Activated B cell treated with CpG ODN at 0.5 μM for 24 hours (primary cell): Measurements from ENCODE around the gene FBXW9. TPM values are rescaled to one million over a fixed set of nuclear protein-coding genes. Genes with fewer than 3 reads are reported as not detected.

ENCODE experiments used
- ATAC-seq: fragments of 200-7000 bp; cut with Tn5 transposase; one replicate; pipeline ENCODE4 v1.10.0; 2021; ENCODE audit warnings: low read depth, mild to moderate bottlenecking, moderate library complexity
- CTCF ChIA-PET: fragments of 350-600 bp; sonication (Branson Sonifier 250); formaldehyde crosslinking; loops from one replicate; lab custom pipeline; 2021; ENCODE audit warnings: antibody characterized with exemption; lab: Charles Lee
- POLR2A ChIA-PET: fragments of 350-600 bp; sonication (Branson Sonifier 250); formaldehyde crosslinking; loops from one replicate; lab custom pipeline; 2021; ENCODE audit warnings: antibody characterized with exemption; lab: Charles Lee
- DNase-seq: peaks from one replicate; pipeline ENCODE4 v3.0.0; 2022
- H3K27ac Mint-ChIP-seq: one replicate; pipeline ENCODE4 v1.8.0; 2020; ENCODE audit warnings: mixed read lengths
- H3K27me3 Mint-ChIP-seq: one replicate; pipeline ENCODE4 v1.8.0; 2021; ENCODE audit warnings: mixed read lengths
- H3K36me3 Mint-ChIP-seq: one replicate; pipeline ENCODE4 v1.8.0; 2021; ENCODE audit warnings: low read depth, mixed read lengths
- H3K4me1 Mint-ChIP-seq: one replicate; pipeline ENCODE4 v1.8.0; 2021; ENCODE audit warnings: mixed read lengths
- H3K4me3 Mint-ChIP-seq: one replicate; pipeline ENCODE4 v1.8.0; 2020; ENCODE audit warnings: mild to moderate bottlenecking, mixed read lengths
- H3K9me3 Mint-ChIP-seq: one replicate; pipeline ENCODE4 v1.8.0; 2020; ENCODE audit warnings: mixed read lengths
- CTCF ChIP-seq: fragments of 200-600 bp; IDR thresholded peaks from one replicate; pipeline ENCODE4 v1.8.0; 2022; ENCODE audit warnings: antibody characterized with exemption, mild to moderate bottlenecking
- intact Hi-C: fragments of 100-400 bp; cut with micrococcal nuclease; formaldehyde crosslinking; loops from one replicate; pipeline ENCODE4 v1.15.1; 2024
- total RNA-seq: library from RNA; stranded (reverse); gene quantifications from 2 replicates; pipeline ENCODE4 v1.2.3, GENCODE V29; 2022

Gene FBXW9
- total RNA-seq, 1 donor from 2014 or later, result 5.2 TPM

- H3K27me3 Mint-ChIP-seq, result no peaks in the 10 kb centered on the region
- H3K9me3 Mint-ChIP-seq, result no peaks in the 10 kb centered on the region
- ATAC-seq, result no peak
- peaks cover 17% of the 10 kb centered on the region for H3K36me3 Mint-ChIP-seq
- intact Hi-C loops, result loop anchor here (1.0 kb wide), 5 partner anchors 15 to 49 kb away; partner anchors contain the start of genes DHPS and TRIR
- H3K27ac Mint-ChIP-seq, result peak overlapping the region; percentile 56
- CTCF ChIA-PET, result interaction anchor here (0.8 to 2.0 kb wide), 3 partner anchors 64 to 100 kb away, joined by 3 to 6 read pairs (median 3); no protein-coding TSS in a partner anchor
- POLR2A ChIA-PET, result interaction anchor here (0.8 to 3.7 kb wide), 16 partner anchors 14 to 243 kb away, joined by 3 to 69 read pairs (median 4); partner anchors contain the start of genes DHPS, GET3, JUNB and MAN2B1
- peaks cover 11% of the 10 kb centered on the region for H3K4me1 Mint-ChIP-seq
- TF ChIP-seq CTCF, result no peak
- no peak for DNase-seq
- H3K4me3 Mint-ChIP-seq, result peak overlapping the region; percentile 91
These were observed 450 bp downstream of the FBXW9 start for GRCh38 chr19:12695997-12696365.

- H3K4me3 Mint-ChIP-seq, result peak overlapping the region; percentile 91
- H3K36me3 Mint-ChIP-seq, result peaks cover 13% of the 10 kb centered on the region
- no peaks in the 10 kb centered on the region for H3K27me3 Mint-ChIP-seq
- ChIA-PET CTCF (interaction anchor here (2.0 kb wide), 1 partner anchor 65 kb away, joined by 6 read pairs; no protein-coding TSS in a partner anchor), POLR2A (interaction anchor here (3.7 kb wide), 1 partner anchor 14 kb away, joined by 69 read pairs; the partner anchor contains the start of gene DHPS)
- H3K4me1 Mint-ChIP-seq, result peaks cover 11% of the 10 kb centered on the region
- DNase-seq, result no peak
- intact Hi-C loops, result no loop called here
- no peak for ATAC-seq
- peak overlapping the region; percentile 56 for H3K27ac Mint-ChIP-seq
- no peaks in the 10 kb centered on the region for H3K9me3 Mint-ChIP-seq
- no peak for TF ChIP-seq CTCF
These were observed 917 bp downstream of the FBXW9 start for GRCh38 chr19:12695514-12695913.

- no peak overlapping the region for H3K27ac Mint-ChIP-seq
- no peaks in the 10 kb centered on the region for H3K27me3 Mint-ChIP-seq
- no peak for ATAC-seq
- no peaks in the 10 kb centered on the region for H3K9me3 Mint-ChIP-seq
- no peak for TF ChIP-seq CTCF
- POLR2A ChIA-PET, result interaction anchor here (3.7 kb wide), 1 partner anchor 14 kb away, joined by 69 read pairs; the partner anchor contains the start of gene DHPS
- CTCF ChIA-PET, result no interaction called here
- H3K36me3 Mint-ChIP-seq, result peaks cover 13% of the 10 kb centered on the region
- no peak for DNase-seq
- peaks cover 11% of the 10 kb centered on the region for H3K4me1 Mint-ChIP-seq
- intact Hi-C loops, result no loop called here
- no peak overlapping the region for H3K4me3 Mint-ChIP-seq
These were observed 1.3 kb downstream of the FBXW9 start for GRCh38 chr19:12695096-12695495.

- intact Hi-C loops, result no loop called here
- H3K36me3 Mint-ChIP-seq, result peaks cover 13% of the 10 kb centered on the region
- H3K4me3 Mint-ChIP-seq, result no peak overlapping the region
- no peak for TF ChIP-seq CTCF
- no peak for DNase-seq
- H3K27me3 Mint-ChIP-seq, result no peaks in the 10 kb centered on the region
- H3K27ac Mint-ChIP-seq, result no peak overlapping the region
- ATAC-seq, result no peak
- CTCF ChIA-PET, result no interaction called here
- H3K9me3 Mint-ChIP-seq, result no peaks in the 10 kb centered on the region
- POLR2A ChIA-PET, result interaction anchor here (3.7 kb wide), 1 partner anchor 13 kb away, joined by 69 read pairs; the partner anchor contains the start of gene DHPS
- peaks cover 11% of the 10 kb centered on the region for H3K4me1 Mint-ChIP-seq
These were observed 1.8 kb downstream of the FBXW9 start for GRCh38 chr19:12694641-12695040.

- no peak overlapping the region for H3K27ac Mint-ChIP-seq
- CTCF ChIA-PET, result no interaction called here
- intact Hi-C loops, result no loop called here
- TF ChIP-seq CTCF, result no peak
- H3K4me1 Mint-ChIP-seq, result peaks cover 9% of the 10 kb centered on the region
- H3K9me3 Mint-ChIP-seq, result no peaks in the 10 kb centered on the region
- H3K4me3 Mint-ChIP-seq, result no peak overlapping the region
- no peaks in the 10 kb centered on the region for H3K27me3 Mint-ChIP-seq
- ATAC-seq, result no peak
- peaks cover 7% of the 10 kb centered on the region for H3K36me3 Mint-ChIP-seq
- DNase-seq, result no peak
- POLR2A ChIA-PET, result interaction anchor here (0.8 to 1.2 kb wide), 2 partner anchors 11 to 1447 kb away, joined by 3 to 12 read pairs; partner anchors contain the start of gene DHPS
These were observed 3.5 kb downstream of the FBXW9 start for GRCh38 chr19:12692960-12693359.
